K562 (cell line): ENCODE results near the gene PHF21A. TPM values are rescaled to one million over a fixed set of nuclear protein-coding genes. Genes with fewer than 3 reads are reported as not detected.

Source experiments
- C11orf30 ChIP-seq: fragments of 450-650 bp; IDR thresholded peaks from 2 replicates; pipeline ENCODE4 v1.6.1; 2016; ENCODE audit warnings: low read depth, mild to moderate bottlenecking
- CBFA2T2 ChIP-seq: fragments of 450-650 bp; conservative IDR thresholded peaks from 2 replicates; pipeline ENCODE4 v1.6.1; 2017; ENCODE audit warnings: mild to moderate bottlenecking
- CREB1 ChIP-seq, 2 experiments: sonication (generic) in 1 of 2; formaldehyde crosslinking in 1 of 2; IDR thresholded peaks; 2 replicates each; pipeline versions ENCODE4 v1.6.1 to v1.8.0; 2012 to 2022; ENCODE audit warnings: inconsistent platforms in 1 of 2, mild to moderate bottlenecking in 1 of 2, missing genetic modification reagents in 1 of 2, moderate library complexity in 1 of 2
- EGR1 ChIP-seq: fragments of 450-650 bp; conservative IDR thresholded peaks from 2 replicates; pipeline ENCODE4 v1.6.1; 2017; ENCODE audit warnings: mild to moderate bottlenecking
- ETS2 ChIP-seq: IDR thresholded peaks from 2 replicates; pipeline ENCODE4 v1.6.1; 2016; ENCODE audit warnings: borderline replicate concordance, missing genetic modification characterization, mild to moderate bottlenecking, moderate library complexity, missing compliant biosample characterization; ENCODE audit not compliant: poor library complexity, severe bottlenecking
- HNRNPLL ChIP-seq: fragments of 200-400 bp; formaldehyde crosslinking; IDR thresholded peaks from 2 replicates; pipeline ENCODE4 v1.6.1; 2017; ENCODE audit warnings: low read length, low read depth, mild to moderate bottlenecking; ENCODE audit not compliant: poor library complexity, severe bottlenecking
- MAZ ChIP-seq, 2 experiments: fragments of 450-650 bp in 1 of 2; sonication (generic) in 1 of 2; formaldehyde crosslinking; IDR thresholded peaks in 1 of 2; conservative IDR thresholded peaks in 1 of 2; 2 replicates each; pipeline versions ENCODE4 v1.4.0 to v1.5.0; 2020; ENCODE audit warnings: mild to moderate bottlenecking in 1 of 2, missing genetic modification reagents in 1 of 2
- MBD2 ChIP-seq: sonication (generic); IDR thresholded peaks from 2 replicates; pipeline ENCODE4 v1.6.1; 2016; ENCODE audit warnings: low read depth, borderline replicate concordance
- NCOA2 ChIP-seq, 2 experiments: fragments of 450-650 bp; IDR thresholded peaks; 2 replicates each; pipeline ENCODE4 v1.6.1; 2018; ENCODE audit warnings: mild to moderate bottlenecking in 2 of 2, moderate library complexity in 1 of 2; ENCODE audit not compliant: partially characterized antibody in 2 of 2
- PHTF2 ChIP-seq: fragments of 250-450 bp; sonication (Bioruptor Pico); IDR thresholded peaks from 2 replicates; pipeline ENCODE4 v1.5.0; 2021; ENCODE audit warnings: mild to moderate bottlenecking
- PRMT5 ChIP-seq: sonication (generic); formaldehyde crosslinking; IDR thresholded peaks from 2 replicates; pipeline ENCODE4 v1.5.0; 2020; ENCODE audit warnings: missing genetic modification reagents
- SAFB2 ChIP-seq: fragments of 200-400 bp; formaldehyde crosslinking; IDR thresholded peaks from 2 replicates; pipeline ENCODE4 v1.6.1; 2018; ENCODE audit warnings: borderline replicate concordance, low read length, low read depth, moderate library complexity; ENCODE audit not compliant: severe bottlenecking
- SREBF2 ChIP-seq: sonication (generic); formaldehyde crosslinking; IDR thresholded peaks from 2 replicates; pipeline ENCODE4 v1.4.0; 2020; ENCODE audit warnings: mild to moderate bottlenecking, missing genetic modification reagents
- TAF15 ChIP-seq: fragments of 200-400 bp; formaldehyde crosslinking; IDR thresholded peaks from 2 replicates; pipeline ENCODE4 v1.6.1; 2017; ENCODE audit warnings: mild to moderate bottlenecking, low read depth, low read length, moderate library complexity
- ZC3H4 ChIP-seq: sonication (generic); formaldehyde crosslinking; IDR thresholded peaks from 2 replicates; pipeline ENCODE4 v1.9.0; 2021; ENCODE audit warnings: missing genetic modification reagents, borderline replicate concordance
- ZNF12 ChIP-seq: sonication (generic); formaldehyde crosslinking; IDR thresholded peaks from 2 replicates; pipeline ENCODE4 v1.4.0; 2020; ENCODE audit warnings: mild to moderate bottlenecking, missing genetic modification reagents
- ZNF239 ChIP-seq: fragments of 250-450 bp; sonication (Bioruptor Pico); IDR thresholded peaks from 2 replicates; pipeline ENCODE4 v1.4.0; 2020; ENCODE audit warnings: mild to moderate bottlenecking
- ZNF551 ChIP-seq: fragments of 250-450 bp; sonication (Bioruptor Pico); IDR thresholded peaks from 2 replicates; pipeline ENCODE4 v1.5.0; 2021; ENCODE audit warnings: mild to moderate bottlenecking, moderate library complexity
- polyA plus RNA-seq, 8 experiments: library from polyadenylated mRNA; depleted of rRNA in 4 of 8; stranded (reverse) in 5 of 8; unstranded in 3 of 8; fragments of >200 nt; fragmentation: Nextera tagmentation in 2 of 8; fragmentation: Illumina TruSeq in 1 of 8; extraction: Ambion mirVana in 2 of 8; extraction: Trizol in 1 of 8; gene quantifications; 2 replicates each; pipeline versions ENCODE4 v1.2.1 to v1.2.3, GENCODE V29; 2011 to 2014; ENCODE audit warnings: inconsistent platforms in 1 of 8, missing spikeins in 1 of 8
- total RNA-seq, 7 experiments: library from RNA; depleted of rRNA in 6 of 7; stranded (reverse); fragments of >200 nt in 6 of 7; fragmentation: Illumina TruSeq in 2 of 7; extraction: Trizol in 2 of 7; gene quantifications; 2 replicates each; pipeline versions ENCODE4 v1.2.1 to v1.2.3, GENCODE V29; 2011 to 2021; ENCODE audit warnings: low replicate concordance in 1 of 7
- TF ChIP-seq, protein P1 (sequence below): IDR thresholded peaks from 2 replicates; pipeline ENCODE4 v1.6.1; 2012; ENCODE audit warnings: low read depth, low read length, improper control_type of control experiment, borderline replicate concordance
- TF ChIP-seq, protein P2 (sequence below): sonication (generic); formaldehyde crosslinking; IDR thresholded peaks from 2 replicates; pipeline ENCODE4 v1.8.0; 2022; ENCODE audit warnings: missing genetic modification reagents, mild to moderate bottlenecking, borderline replicate concordance
- TF ChIP-seq, protein P3 (sequence below): sonication (generic); formaldehyde crosslinking; IDR thresholded peaks from 2 replicates; pipeline ENCODE4 v1.8.0; 2022; ENCODE audit warnings: mild to moderate bottlenecking, missing genetic modification reagents
- TF ChIP-seq, protein P4 (sequence below): fragments of 200-800 bp; sonication (Bioruptor generic); IDR thresholded peaks from 2 replicates; pipeline ENCODE4 v1.6.1; 2017; ENCODE audit warnings: missing genetic modification characterization, missing compliant biosample characterization

The PHF21A gene
- total and polyA plus RNA-seq, 9 of the 15 experiments (the other 6 are each of a cell fraction or from before 2014, with no cell fraction given): 1.5 to 32.4 (median 10.7) TPM

DNA sequence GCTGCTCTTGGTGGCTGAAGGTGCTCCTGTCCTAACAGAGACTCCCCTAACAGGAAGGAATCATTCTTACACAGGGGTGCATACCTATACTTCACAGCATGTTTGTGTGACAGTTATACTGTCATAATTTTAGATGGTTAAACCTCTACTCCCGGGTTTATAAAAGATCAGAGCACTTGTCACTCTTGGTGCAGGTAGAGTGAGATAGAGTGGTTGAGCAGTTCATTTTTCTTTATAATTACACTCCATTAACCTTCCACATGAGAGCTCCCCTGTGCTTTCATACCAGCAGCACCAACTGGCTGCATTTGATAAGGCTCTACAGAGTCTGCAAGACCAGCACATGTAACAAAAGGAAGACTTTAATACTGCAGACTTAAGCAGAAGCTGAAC lies 125.9 kb downstream of the PHF21A start (continued):
- TF ChIP-seq CREB1 (IDR thresholded peaks at IDR 0.05): peak; percentile 14; the same call in 1 of the 2 replicates
- TF ChIP-seq CREB1 (CRISPR knock-in tag; IDR thresholded peaks at IDR 0.05): no peak
- TF ChIP-seq, protein P1, sequence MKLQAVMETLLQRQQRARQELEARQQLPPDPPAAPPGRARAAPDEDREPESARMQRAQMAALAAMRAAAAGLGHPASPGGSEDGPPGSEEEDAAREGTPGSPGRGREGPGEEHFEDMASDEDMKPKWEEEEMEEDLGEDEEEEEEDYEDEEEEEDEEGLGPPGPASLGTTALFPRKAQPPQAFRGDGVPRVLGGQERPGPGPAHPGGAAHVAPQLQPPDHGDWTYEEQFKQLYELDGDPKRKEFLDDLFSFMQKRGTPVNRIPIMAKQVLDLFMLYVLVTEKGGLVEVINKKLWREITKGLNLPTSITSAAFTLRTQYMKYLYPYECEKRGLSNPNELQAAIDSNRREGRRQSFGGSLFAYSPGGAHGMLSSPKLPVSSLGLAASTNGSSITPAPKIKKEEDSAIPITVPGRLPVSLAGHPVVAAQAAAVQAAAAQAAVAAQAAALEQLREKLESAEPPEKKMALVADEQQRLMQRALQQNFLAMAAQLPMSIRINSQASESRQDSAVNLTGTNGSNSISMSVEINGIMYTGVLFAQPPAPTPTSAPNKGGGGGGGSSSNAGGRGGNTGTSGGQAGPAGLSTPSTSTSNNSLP: peak; percentile 85
- TF ChIP-seq, protein P2, sequence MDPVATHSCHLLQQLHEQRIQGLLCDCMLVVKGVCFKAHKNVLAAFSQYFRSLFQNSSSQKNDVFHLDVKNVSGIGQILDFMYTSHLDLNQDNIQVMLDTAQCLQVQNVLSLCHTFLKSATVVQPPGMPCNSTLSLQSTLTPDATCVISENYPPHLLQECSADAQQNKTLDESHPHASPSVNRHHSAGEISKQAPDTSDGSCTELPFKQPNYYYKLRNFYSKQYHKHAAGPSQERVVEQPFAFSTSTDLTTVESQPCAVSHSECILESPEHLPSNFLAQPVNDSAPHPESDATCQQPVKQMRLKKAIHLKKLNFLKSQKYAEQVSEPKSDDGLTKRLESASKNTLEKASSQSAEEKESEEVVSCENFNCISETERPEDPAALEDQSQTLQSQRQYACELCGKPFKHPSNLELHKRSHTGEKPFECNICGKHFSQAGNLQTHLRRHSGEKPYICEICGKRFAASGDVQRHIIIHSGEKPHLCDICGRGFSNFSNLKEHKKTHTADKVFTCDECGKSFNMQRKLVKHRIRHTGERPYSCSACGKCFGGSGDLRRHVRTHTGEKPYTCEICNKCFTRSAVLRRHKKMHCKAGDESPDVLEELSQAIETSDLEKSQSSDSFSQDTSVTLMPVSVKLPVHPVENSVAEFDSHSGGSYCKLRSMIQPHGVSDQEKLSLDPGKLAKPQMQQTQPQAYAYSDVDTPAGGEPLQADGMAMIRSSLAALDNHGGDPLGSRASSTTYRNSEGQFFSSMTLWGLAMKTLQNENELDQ: no peak
- TF ChIP-seq TAF15: no peak
- TF ChIP-seq SREBF2: no peak
- no peak for TF ChIP-seq C11orf30
- no peak for TF ChIP-seq NCOA2 (IDR thresholded peaks at IDR 0.05; ENCODE audit: partially characterized antibody in 2 of 2)
- TF ChIP-seq HNRNPLL: no peak
- TF ChIP-seq PRMT5 (CRISPR knock-in tag): no peak
- no peak for TF ChIP-seq ZNF551 (CRISPR knock-in tag)
- TF ChIP-seq, protein P3, sequence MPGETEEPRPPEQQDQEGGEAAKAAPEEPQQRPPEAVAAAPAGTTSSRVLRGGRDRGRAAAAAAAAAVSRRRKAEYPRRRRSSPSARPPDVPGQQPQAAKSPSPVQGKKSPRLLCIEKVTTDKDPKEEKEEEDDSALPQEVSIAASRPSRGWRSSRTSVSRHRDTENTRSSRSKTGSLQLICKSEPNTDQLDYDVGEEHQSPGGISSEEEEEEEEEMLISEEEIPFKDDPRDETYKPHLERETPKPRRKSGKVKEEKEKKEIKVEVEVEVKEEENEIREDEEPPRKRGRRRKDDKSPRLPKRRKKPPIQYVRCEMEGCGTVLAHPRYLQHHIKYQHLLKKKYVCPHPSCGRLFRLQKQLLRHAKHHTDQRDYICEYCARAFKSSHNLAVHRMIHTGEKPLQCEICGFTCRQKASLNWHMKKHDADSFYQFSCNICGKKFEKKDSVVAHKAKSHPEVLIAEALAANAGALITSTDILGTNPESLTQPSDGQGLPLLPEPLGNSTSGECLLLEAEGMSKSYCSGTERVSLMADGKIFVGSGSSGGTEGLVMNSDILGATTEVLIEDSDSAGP (CRISPR knock-in tag): no peak
- TF ChIP-seq MBD2: peak; percentile 52; the same call in 1 of the 2 replicates
- no peak; a peak in 1 of 4 replicates for TF ChIP-seq MAZ (CRISPR knock-in tag; conservative IDR thresholded peaks at IDR 0.05 in 1 of 2, IDR thresholded peaks at IDR 0.05 in 1 of 2)
- TF ChIP-seq, protein P4, sequence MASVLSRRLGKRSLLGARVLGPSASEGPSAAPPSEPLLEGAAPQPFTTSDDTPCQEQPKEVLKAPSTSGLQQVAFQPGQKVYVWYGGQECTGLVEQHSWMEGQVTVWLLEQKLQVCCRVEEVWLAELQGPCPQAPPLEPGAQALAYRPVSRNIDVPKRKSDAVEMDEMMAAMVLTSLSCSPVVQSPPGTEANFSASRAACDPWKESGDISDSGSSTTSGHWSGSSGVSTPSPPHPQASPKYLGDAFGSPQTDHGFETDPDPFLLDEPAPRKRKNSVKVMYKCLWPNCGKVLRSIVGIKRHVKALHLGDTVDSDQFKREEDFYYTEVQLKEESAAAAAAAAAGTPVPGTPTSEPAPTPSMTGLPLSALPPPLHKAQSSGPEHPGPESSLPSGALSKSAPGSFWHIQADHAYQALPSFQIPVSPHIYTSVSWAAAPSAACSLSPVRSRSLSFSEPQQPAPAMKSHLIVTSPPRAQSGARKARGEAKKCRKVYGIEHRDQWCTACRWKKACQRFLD: no peak
- TF ChIP-seq SAFB2: no peak
- no peak for TF ChIP-seq ZNF239 (CRISPR knock-in tag)
- TF ChIP-seq CBFA2T2: peak; percentile 85
- no peak for TF ChIP-seq ZC3H4 (CRISPR knock-in tag)
- no peak for TF ChIP-seq ETS2 (tag)
- TF ChIP-seq EGR1: no peak
- peak; percentile 48; the same call in 1 of the 2 replicates for TF ChIP-seq ZNF12
- TF ChIP-seq PHTF2 (CRISPR knock-in tag): no peak
